ENCODE data around the gene ANKRD13B.

Gene ANKRD13B

GRCh38 chr17:29595943-29596774 is 3.2 kb downstream of the ANKRD13B start:
- in situ Hi-C loops (cut with HindIII; ENCODE audit: low pct_ligation_motif_present, low sequenced_read_pairs): no loop called here
- Histone ChIP-seq H3K27me3 (replicated peaks) (no peaks in the 10 kb centered on the region), H3K36me3 (replicated peaks) (no peaks in the 10 kb centered on the region), H3K4me3 (ENCODE audit: low read depth, low read length) (no peak overlapping the region), H3K27ac (no peak overlapping the region)
- no peak for TF ChIP-seq CTCF (IDR thresholded peaks at IDR 0.05; ENCODE audit: low read depth, low read length, missing control alignments)
- no peak for DNase-seq

- H3K27ac ChIP-seq: no peak overlapping the region
- no peaks in the 10 kb centered on the region for H3K27me3 ChIP-seq (replicated peaks)
- no peaks in the 10 kb centered on the region for H3K36me3 ChIP-seq (replicated peaks)
- H3K4me3 ChIP-seq (ENCODE audit: low read depth, low read length): no peak overlapping the region
- no peak for DNase-seq
- TF ChIP-seq CTCF (IDR thresholded peaks at IDR 0.05; ENCODE audit: low read depth, low read length, missing control alignments): no peak
- in situ Hi-C loops (cut with HindIII; ENCODE audit: low pct_ligation_motif_present, low sequenced_read_pairs): no loop called here
Observed at GRCh38 chr17:29596811-29597210, 3.9 kb downstream of the ANKRD13B start.

- no peaks in the 10 kb centered on the region for H3K36me3 ChIP-seq (replicated peaks)
- H3K27ac ChIP-seq: no peak overlapping the region
- in situ Hi-C loops (cut with HindIII; ENCODE audit: low pct_ligation_motif_present, low sequenced_read_pairs): no loop called here
- no peak for TF ChIP-seq CTCF (IDR thresholded peaks at IDR 0.05; ENCODE audit: low read depth, low read length, missing control alignments)
- DNase-seq: no peak
- no peaks in the 10 kb centered on the region for H3K27me3 ChIP-seq (replicated peaks)
- H3K4me3 ChIP-seq (ENCODE audit: low read depth, low read length): no peak overlapping the region
Observed at GRCh38 chr17:29597361-29598172, 4.6 kb downstream of the ANKRD13B start.

GRCh38 chr17:29603109-29603674 is 10.3 kb downstream of the ANKRD13B start:
- Histone ChIP-seq H3K27ac (no peak overlapping the region), H3K27me3 (replicated peaks) (no peaks in the 10 kb centered on the region), H3K36me3 (replicated peaks) (no peaks in the 10 kb centered on the region), H3K4me3 (ENCODE audit: low read depth, low read length) (no peak overlapping the region)
- in situ Hi-C loops (cut with HindIII; ENCODE audit: low pct_ligation_motif_present, low sequenced_read_pairs): no loop called here
- TF ChIP-seq CTCF (IDR thresholded peaks at IDR 0.05; ENCODE audit: low read depth, low read length, missing control alignments): no peak
- no peak for DNase-seq

- in situ Hi-C loops (cut with HindIII; ENCODE audit: low pct_ligation_motif_present, low sequenced_read_pairs): no loop called here
- no peaks in the 10 kb centered on the region for H3K27me3 ChIP-seq (replicated peaks)
- TF ChIP-seq CTCF (IDR thresholded peaks at IDR 0.05; ENCODE audit: low read depth, low read length, missing control alignments): no peak
Observed at GRCh38 chr17:29607557-29608195, 14.7 kb downstream of the ANKRD13B start.

More at GRCh38 chr17:29607557-29608195, 14.7 kb downstream of the ANKRD13B start:
- no peak overlapping the region for H3K27ac ChIP-seq
- no peaks in the 10 kb centered on the region for H3K36me3 ChIP-seq (replicated peaks)
- no peak overlapping the region for H3K4me3 ChIP-seq (ENCODE audit: low read depth, low read length)
- DNase-seq: no peak
